Heart left ventricle (tissue), 13 donors: ENCODE results near the gene CORO1C.

ENCODE experiments used
- POLR2A ChIP-seq, 2 donors: fragments of 450-650 bp; IDR thresholded peaks; one replicate each; pipeline ENCODE4 v1.6.1; 2017; ENCODE audit warnings: antibody characterized with exemption in 2 of 2, mild to moderate bottlenecking in 2 of 2, moderate library complexity in 2 of 2
- TF ChIP-seq, protein P1 (sequence below), 12 donors: fragments of 200-600 bp; sonication (generic) in 4 of 12; IDR thresholded peaks; one replicate each; pipeline versions ENCODE4 v1.5.0 to v1.8.0; 2018 to 2022; ENCODE audit warnings: antibody characterized with exemption in 12 of 12, mild to moderate bottlenecking in 5 of 12
- donor health status: ischemic (EF 13 %, LVEDD 7.1; RV severe dilation, severe dysfunction).
- donor health status: DM: no; HTN: yes; CAD: no.
- donor health status: DM: no; HTN: no; CAD: no.
- donor health status: ischemic (EF 25% LVEDD 6.9; RV normal size, moderate dysfunction).
- donor health status: ischemic (EF 25% LVEDD 5.7; RV mildly dilated, moderate dysfunction).
- donor health status: ischemic (EF 35%, LVEDD 5.7; RV mildly dilated, moderate dysfunction).
- donor health status: nonischemic (EF 11% LVEDD 7.7; RV severe dilation, severe dysfunction).
- donor health status: DM: yes; HTN: yes; CAD: no.
- donor health status: PGD.
- donor health status: ischemic (EF 29% LVEDD 5.4; RV normal size, mild dysfunction).
- donor health status: nonischemic (EF 23%, LVEDD 6.1; RV moderate dilation, normal function).

DNA sequence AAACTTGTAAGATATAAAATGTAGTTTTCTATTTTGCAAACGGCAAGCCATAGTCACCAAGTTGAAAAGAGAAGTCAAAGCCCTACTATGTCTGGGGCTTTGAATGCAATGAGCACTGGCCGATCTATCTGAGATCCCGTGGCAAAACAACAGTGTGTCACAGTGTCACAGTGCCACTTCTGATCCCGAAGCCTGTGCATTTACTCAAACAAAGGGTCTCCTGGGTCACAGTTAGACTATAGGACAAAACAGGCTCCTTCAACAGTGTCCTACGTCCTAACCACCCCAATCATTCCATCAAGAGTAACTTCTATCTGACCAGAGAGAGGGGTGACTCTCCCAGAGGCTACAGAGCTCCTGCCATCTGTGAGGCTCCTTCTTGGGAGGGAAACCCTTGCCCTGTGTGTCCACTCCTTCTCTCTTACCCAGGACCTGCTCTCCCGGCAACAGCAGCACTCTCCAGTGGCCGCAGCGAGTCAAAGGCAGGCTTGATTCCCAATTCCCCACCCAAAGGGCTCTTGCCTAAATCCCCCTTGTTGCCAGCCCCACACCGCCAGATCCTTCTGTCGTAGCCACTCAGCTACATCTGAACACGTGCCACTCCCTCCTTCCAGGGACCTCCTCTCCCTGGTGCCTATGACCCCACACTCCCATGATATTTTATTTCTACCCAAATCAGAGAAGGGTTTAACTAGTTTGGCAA lies 83.6 kb downstream of the CORO1C start:
- TF ChIP-seq, protein P1, sequence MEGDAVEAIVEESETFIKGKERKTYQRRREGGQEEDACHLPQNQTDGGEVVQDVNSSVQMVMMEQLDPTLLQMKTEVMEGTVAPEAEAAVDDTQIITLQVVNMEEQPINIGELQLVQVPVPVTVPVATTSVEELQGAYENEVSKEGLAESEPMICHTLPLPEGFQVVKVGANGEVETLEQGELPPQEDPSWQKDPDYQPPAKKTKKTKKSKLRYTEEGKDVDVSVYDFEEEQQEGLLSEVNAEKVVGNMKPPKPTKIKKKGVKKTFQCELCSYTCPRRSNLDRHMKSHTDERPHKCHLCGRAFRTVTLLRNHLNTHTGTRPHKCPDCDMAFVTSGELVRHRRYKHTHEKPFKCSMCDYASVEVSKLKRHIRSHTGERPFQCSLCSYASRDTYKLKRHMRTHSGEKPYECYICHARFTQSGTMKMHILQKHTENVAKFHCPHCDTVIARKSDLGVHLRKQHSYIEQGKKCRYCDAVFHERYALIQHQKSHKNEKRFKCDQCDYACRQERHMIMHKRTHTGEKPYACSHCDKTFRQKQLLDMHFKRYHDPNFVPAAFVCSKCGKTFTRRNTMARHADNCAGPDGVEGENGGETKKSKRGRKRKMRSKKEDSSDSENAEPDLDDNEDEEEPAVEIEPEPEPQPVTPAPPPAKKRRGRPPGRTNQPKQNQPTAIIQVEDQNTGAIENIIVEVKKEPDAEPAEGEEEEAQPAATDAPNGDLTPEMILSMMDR (IDR thresholded peaks at IDR 0.05): no peak
- TF ChIP-seq POLR2A (IDR thresholded peaks at IDR 0.05): no peak
